Fibroblast of the conjunctiva (primary cell): ENCODE data around the gene MCOLN1.

Experiments
- DNase-seq: peaks from one replicate; pipeline ENCODE4 v3.0.0-alpha.2; 2010; ENCODE audit warnings: low read depth

Gene MCOLN1

GRCh38 chr19:7502552-7502951, 19.9 kb upstream of the MCOLN1 start:
- DNase-seq, result no peak

GRCh38 chr19:7504684-7505083, 17.7 kb upstream of the MCOLN1 start:
- DNase-seq, result no peak

- DNase-seq, result no peak
Measured at GRCh38 chr19:7505288-7505681, 17.1 kb upstream of the MCOLN1 start.

- no peak for DNase-seq
Measured at GRCh38 chr19:7505682-7506384, 16.6 kb upstream of the MCOLN1 start.

DNA sequence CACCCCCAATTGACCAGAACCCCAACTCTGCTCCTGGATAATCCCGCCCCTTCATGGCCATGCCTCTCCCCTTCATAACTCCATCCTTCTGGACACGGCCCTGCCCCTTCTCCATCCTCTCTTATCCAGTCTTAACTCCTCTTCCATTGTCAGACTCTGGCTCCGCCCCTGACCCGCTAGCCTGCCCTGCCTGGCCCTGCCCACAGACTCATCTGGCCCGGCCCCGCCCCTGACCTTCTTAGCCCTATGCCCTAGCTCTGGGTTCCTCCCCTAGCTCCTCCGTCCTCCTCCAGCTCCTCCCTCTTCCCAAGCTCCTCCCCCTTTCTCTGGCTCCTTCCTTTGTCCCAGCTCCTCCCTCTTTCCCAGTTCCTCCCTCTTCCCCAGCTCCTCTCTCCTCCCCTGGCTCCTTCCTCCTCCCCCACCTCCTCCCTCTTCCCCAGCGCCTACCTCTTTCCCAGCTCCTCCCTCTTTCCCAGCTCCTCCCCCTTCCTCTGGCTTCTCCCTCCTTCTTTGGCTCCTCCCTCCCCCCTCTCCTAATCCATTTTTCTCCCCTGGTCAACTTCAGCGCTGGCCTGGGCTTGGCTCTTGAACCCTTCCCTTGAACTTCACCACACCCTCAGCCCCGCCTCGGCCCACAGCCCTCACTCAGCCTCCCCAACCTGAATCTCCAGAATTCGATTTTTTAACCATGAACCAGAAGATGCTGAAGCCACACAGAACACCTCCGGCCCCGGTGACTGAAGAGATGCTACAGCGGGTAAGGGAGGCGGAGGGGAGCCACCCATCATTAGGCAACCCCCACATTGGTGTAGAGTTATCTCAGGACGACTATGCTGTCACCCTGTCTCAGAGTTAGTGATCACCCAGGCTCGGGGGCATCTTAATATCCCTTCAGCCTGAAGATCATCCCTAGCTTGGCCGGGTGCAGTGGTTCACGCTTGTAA, 15.8 kb upstream of the MCOLN1 start:
- peak; percentile 63 for DNase-seq

- peak; percentile 75 for DNase-seq
Measured at GRCh38 chr19:7507884-7508283, 14.5 kb upstream of the MCOLN1 start.

DNA sequence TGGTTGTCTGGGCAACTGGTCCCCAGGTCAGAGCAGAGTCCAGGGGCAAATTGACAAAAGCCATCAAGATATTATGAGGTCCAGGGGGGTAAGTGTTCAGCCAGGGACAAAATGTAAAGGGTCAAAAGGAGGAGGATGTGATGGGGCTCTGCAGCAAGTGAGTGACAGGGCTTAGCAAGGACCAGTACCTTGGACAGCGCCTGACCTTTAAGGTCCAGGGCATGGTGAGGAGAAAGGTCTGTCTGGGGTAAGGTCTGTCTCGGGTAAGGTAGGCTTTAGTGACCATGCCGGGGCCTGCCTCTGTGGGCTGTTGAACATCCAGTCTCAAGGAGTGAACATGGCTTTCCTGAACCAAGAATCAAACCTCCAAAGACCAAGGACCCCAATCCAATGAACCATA, 12.8 kb upstream of the MCOLN1 start:
- DNase-seq, result no peak

- DNase-seq, result no peak
Measured at GRCh38 chr19:7512400-7512851, 10.0 kb upstream of the MCOLN1 start.

- no peak for DNase-seq
Measured at GRCh38 chr19:7513809-7514642, 8.4 kb upstream of the MCOLN1 start.

DNA sequence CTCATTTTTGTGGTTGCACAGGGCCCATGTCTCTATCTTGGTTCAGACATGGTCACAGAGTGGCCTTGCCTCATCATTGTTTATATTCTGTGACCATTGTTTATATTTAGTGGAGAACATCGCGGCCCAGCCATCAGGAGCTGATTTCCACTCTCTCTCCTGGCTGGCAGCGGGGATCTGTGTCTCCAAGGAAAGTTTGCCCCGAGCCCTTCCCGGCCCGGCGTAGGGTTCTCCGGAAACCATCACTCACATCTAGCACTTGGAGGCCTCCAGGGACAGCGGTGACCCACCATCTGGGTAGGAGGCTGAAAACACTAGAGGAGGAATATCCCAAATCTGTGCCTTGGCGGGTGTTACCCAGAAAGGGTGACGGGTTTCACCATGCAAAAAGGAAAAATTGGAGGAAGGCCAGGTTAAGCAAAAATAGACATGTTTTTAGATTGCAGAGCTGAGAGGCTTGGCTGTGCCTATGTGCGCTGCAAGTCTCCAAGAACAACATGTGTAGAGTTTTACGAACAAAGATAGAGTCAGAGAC, 7.2 kb upstream of the MCOLN1 start:
- DNase-seq, result no peak

GRCh38 chr19:7515645-7516151, 6.7 kb upstream of the MCOLN1 start, which contains the start of gene ZNF358:
TSS of gene ZNF358 (plus strand) at chr19:7516103. CDS start at chr19:7519243, 3,140 bp downstream.
- no peak for DNase-seq

GRCh38 chr19:7516333-7516732, 6.1 kb upstream of the MCOLN1 start:
- no peak for DNase-seq

- no peak for DNase-seq
Measured at GRCh38 chr19:7516878-7517277, 5.5 kb upstream of the MCOLN1 start.

GRCh38 chr19:7519361-7520130, 2.9 kb upstream of the MCOLN1 start:
- no peak for DNase-seq

GRCh38 chr19:7520131-7521051, 2.0 kb upstream of the MCOLN1 start:
- no peak for DNase-seq

- no peak for DNase-seq
Measured at GRCh38 chr19:7521551-7522071, 813 bp upstream of the MCOLN1 start.

GRCh38 chr19:7522923-7523667, 671 bp downstream of the MCOLN1 start:
- no peak for DNase-seq

DNA sequence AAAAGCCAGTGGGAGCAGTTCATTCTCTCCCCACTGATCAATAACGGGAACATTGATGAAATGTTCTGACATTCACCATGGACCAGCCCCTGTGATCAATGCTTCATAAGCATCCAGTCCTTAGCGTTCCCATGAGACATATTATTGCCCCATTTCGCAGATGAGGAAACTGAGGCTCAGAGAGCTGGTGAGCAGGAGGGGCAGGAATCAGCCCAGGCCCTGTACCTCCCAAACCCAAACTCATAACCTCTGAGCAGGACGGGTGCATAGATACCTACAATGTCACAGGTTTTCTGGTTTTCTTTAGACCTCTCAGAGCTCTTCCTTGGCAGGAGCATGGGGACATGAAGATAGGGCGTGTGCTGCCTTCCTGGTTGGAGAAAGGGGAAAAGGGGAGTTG, 2.1 kb downstream of the MCOLN1 start:
- no peak for DNase-seq
